ENCODE measurements around the gene LSM10.

Gene LSM10

DNA sequence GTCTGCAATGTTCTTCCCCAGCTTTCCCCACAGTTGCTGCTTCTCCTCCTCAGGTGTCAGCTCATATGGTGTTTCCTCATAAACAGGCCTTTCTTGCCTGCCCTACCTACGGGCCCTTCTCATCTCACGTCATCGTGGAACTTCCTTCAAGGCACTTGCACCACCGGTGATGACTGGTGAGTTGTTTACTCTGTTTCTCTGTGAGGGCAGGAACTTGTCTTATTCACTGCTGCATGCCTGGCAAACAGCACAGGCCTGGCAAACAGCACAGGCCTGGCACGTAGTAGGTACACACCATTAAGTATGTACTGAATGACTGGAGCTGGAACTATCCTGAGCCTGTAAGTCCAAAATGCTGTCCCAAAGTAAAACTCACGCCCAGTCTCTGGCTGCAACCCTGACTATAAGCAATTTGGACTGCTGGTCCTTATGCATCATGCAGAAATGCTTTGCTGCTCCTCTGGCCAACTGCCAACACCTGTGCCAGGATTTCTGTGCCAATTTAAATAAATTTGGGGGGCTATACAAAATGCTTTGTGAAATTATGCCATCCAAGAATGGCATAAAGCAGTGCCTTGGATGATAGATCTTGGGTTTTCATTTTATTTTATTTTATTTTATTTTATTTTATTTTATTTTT, 37.7 kb downstream of the LSM10 start:
- Histone ChIP-seq H3K9me3 (ENCODE audit: control insufficient read depth in 1 of 2, low read length in 2 of 2) (no peaks in the 10 kb centered on the region), H3K27ac (ENCODE audit: low read length) (no peak overlapping the region), H3K4me3 (ENCODE audit: low read depth in 1 of 2, low read length in 2 of 2) (no peak overlapping the region), H3K36me3 (ENCODE audit: control insufficient read depth in 1 of 2, insufficient read depth in 2 of 2, low read length in 2 of 2) (peaks cover 39 to 64% of the 10 kb centered on the region in 2 donors), H3K4me1 (ENCODE audit: control insufficient read depth in 1 of 2, insufficient read depth in 2 of 2, low read length in 2 of 2) (peaks cover 0 to under 1% of the 10 kb centered on the region in 2 donors), H3K27me3 (ENCODE audit: low read depth, low read length) (no peaks in the 10 kb centered on the region)

DNA sequence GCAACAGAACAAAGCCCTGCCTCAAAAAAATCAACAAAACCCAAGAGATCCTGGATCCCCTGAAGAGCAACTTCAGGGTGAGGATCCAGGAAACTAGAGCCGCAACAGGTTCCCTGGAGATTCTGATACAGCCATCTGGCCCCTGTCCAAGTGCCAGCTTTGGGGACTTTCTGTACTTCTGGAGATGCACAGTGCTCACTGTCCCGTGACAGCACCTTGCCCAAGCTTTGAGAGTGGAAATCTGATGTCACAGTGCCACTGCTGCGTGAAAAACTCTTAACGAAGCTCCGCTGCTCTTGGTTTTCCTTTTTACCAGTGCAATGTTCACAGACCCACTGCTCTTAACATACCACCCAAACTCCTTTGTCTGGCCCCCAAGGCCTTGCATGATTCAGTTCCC, 38.3 kb downstream of the LSM10 start:
- peaks cover 46 to 70% of the 10 kb centered on the region in 2 donors for H3K36me3 ChIP-seq (ENCODE audit: control insufficient read depth in 1 of 2, insufficient read depth in 2 of 2, low read length in 2 of 2)
- no peak overlapping the region for H3K4me3 ChIP-seq (ENCODE audit: low read depth in 1 of 2, low read length in 2 of 2)
- no peaks in the 10 kb centered on the region for H3K27me3 ChIP-seq (ENCODE audit: low read depth, low read length)
- H3K9me3 ChIP-seq (ENCODE audit: control insufficient read depth in 1 of 2, low read length in 2 of 2), result no peaks in the 10 kb centered on the region
- no peak overlapping the region for H3K27ac ChIP-seq (ENCODE audit: low read length)
- H3K4me1 ChIP-seq (ENCODE audit: control insufficient read depth in 1 of 2, insufficient read depth in 2 of 2, low read length in 2 of 2), result no peaks in the 10 kb centered on the region

- H3K36me3 ChIP-seq (ENCODE audit: control insufficient read depth in 1 of 2, insufficient read depth in 2 of 2, low read length in 2 of 2), result peaks cover 50 to 78% of the 10 kb centered on the region in 2 donors
- no peak overlapping the region for H3K4me3 ChIP-seq (ENCODE audit: low read depth in 1 of 2, low read length in 2 of 2)
- H3K9me3 ChIP-seq (ENCODE audit: control insufficient read depth in 1 of 2, low read length in 2 of 2), result no peaks in the 10 kb centered on the region
- H3K4me1 ChIP-seq (ENCODE audit: control insufficient read depth in 1 of 2, insufficient read depth in 2 of 2, low read length in 2 of 2), result no peaks in the 10 kb centered on the region
- no peaks in the 10 kb centered on the region for H3K27me3 ChIP-seq (ENCODE audit: low read depth, low read length)
- no peak overlapping the region for H3K27ac ChIP-seq (ENCODE audit: low read length)
Observed at GRCh38 chr1:36358514-36359084, 39.1 kb downstream of the LSM10 start.

- Histone ChIP-seq H3K27ac (ENCODE audit: low read length) (no peak overlapping the region), H3K4me1 (ENCODE audit: control insufficient read depth in 1 of 2, insufficient read depth in 2 of 2, low read length in 2 of 2) (peaks cover 10 to 14% of the 10 kb centered on the region in 2 donors), H3K27me3 (ENCODE audit: low read depth, low read length) (no peaks in the 10 kb centered on the region), H3K9me3 (ENCODE audit: control insufficient read depth in 1 of 2, low read length in 2 of 2) (no peaks in the 10 kb centered on the region), H3K36me3 (ENCODE audit: control insufficient read depth in 1 of 2, insufficient read depth in 2 of 2, low read length in 2 of 2) (peaks cover 49 to 81% of the 10 kb centered on the region in 2 donors), H3K4me3 (ENCODE audit: low read depth in 1 of 2, low read length in 2 of 2) (no peak overlapping the region)
Observed at GRCh38 chr1:36355811-36356210, 41.9 kb downstream of the LSM10 start.

DNA sequence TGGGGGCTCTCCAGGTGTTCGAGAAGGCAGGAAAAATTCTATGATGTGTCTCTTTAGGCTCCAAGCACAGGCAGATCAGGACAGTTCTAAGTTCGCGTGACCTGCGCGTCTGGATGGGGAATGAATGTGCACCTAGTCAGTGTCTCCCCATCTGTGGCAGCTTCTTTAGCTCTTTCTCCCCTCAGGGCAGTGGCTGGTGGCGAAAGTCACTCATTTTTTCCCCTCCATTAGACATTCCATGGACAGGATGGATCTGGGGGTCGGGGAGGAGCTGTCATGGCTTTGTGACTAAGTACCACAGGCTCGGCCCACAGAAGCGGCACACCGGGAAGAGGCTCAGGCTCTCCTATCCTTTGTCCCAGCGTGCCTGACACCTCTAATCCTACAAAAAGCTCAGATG, 43.2 kb downstream of the LSM10 start:
- Histone ChIP-seq H3K36me3 (ENCODE audit: control insufficient read depth in 1 of 2, insufficient read depth in 2 of 2, low read length in 2 of 2) (peaks cover 54 to 85% of the 10 kb centered on the region in 2 donors), H3K4me1 (ENCODE audit: control insufficient read depth in 1 of 2, insufficient read depth in 2 of 2, low read length in 2 of 2) (peaks cover 10 to 25% of the 10 kb centered on the region in 2 donors)

DNA sequence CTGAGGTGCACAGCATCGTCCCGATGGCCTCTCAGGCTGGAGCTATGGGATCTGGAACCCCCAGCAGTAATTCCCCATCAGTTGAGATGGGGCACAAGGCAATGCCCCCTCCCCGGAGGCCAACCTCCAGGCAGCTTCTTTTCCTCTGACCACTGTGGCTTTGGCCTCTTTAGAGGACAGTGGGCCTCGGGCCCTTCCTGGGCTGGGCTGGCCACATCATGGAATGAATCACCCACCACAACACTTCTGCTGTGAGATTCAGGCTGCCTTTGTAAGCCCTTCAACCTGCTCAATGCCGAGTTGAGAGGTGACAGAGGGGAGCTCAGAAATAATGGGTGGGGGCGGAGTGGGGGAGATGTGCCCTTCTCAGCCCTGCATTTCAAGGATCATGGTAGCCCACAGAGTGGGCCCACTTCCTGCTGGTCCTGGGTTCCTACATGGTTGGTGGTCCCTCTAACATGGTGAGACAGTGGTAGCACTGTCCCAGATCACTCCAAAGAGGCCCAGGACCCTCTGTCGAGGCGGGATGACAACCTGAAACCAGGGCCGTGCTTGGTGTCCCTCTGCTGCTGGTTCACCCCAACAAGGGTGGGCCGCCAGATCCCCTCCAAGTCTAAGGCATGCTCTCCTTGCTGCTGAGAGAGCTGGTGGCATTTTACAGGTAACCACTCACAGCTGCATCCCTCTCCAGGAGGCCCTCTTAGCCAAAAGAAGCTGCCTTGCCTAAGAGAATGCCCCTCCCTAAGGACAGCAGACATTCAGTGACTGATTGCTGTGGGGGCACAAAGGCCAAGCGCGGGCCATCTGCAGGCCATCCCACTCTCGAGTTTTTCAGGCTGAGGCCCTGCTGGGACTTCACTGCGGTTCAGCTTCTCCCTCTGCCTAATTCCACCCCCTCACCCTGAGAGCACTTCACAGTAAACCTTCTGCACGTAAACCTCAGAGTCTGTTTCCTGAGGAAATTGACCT, 44.5 kb downstream of the LSM10 start:
- Histone ChIP-seq H3K27ac (ENCODE audit: low read length) (no peak overlapping the region), H3K9me3 (ENCODE audit: control insufficient read depth in 1 of 2, low read length in 2 of 2) (no peaks in the 10 kb centered on the region), H3K4me1 (ENCODE audit: control insufficient read depth in 1 of 2, insufficient read depth in 2 of 2, low read length in 2 of 2) (peaks cover 10 to 25% of the 10 kb centered on the region in 2 donors), H3K36me3 (ENCODE audit: control insufficient read depth in 1 of 2, insufficient read depth in 2 of 2, low read length in 2 of 2) (peaks cover 54 to 85% of the 10 kb centered on the region in 2 donors), H3K4me3 (ENCODE audit: low read depth in 1 of 2, low read length in 2 of 2) (no peak overlapping the region), H3K27me3 (ENCODE audit: low read depth, low read length) (no peaks in the 10 kb centered on the region)

More for the DNA sequence above, 43.2 kb downstream of the LSM10 start:
- Histone ChIP-seq H3K4me3 (ENCODE audit: low read depth in 1 of 2, low read length in 2 of 2) (no peak overlapping the region), H3K9me3 (ENCODE audit: control insufficient read depth in 1 of 2, low read length in 2 of 2) (no peaks in the 10 kb centered on the region), H3K27ac (ENCODE audit: low read length) (no peak overlapping the region), H3K27me3 (ENCODE audit: low read depth, low read length) (no peaks in the 10 kb centered on the region)

DNA sequence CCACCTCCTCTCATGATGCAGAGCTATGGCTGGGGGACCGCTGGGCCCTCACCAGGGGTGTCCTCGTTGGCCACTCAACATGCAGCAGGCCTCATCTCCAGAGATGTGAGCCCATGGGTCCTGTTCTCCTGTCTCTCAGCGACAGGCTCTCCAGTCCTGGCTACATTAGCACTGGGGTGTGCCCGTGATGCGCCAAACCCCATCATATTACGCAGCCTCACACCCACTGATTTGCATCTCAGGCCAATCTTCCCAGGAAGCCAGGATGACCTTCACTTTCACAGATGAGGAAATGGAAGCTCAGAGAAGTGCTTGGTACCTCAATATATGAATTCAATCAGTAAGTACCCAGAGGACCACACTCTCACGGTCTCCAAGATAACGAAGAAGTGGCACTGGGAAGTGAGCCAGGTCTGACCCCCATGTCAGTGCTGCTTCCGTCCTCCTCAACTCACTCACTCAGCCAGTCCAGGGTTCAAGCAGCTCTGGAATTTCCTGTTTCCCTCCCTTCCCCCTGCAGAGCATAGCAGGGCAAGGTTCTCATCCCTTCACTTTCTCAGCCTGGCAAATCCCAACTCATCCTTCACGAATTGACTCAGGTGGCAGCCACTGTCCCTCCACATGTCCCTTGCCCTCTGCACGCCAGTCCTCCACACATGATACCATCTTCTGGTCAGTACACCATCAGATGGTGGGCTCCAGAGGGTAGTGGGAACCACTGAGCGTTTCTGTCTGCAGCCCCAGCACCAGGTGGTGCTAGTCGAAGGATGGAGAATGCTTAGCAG, 45.4 kb downstream of the LSM10 start:
- Histone ChIP-seq H3K27me3 (ENCODE audit: low read depth, low read length) (no peaks in the 10 kb centered on the region), H3K36me3 (ENCODE audit: control insufficient read depth in 1 of 2, insufficient read depth in 2 of 2, low read length in 2 of 2) (peaks cover 53 to 80% of the 10 kb centered on the region in 2 donors), H3K4me3 (ENCODE audit: low read depth in 1 of 2, low read length in 2 of 2) (no peak overlapping the region)

DNA sequence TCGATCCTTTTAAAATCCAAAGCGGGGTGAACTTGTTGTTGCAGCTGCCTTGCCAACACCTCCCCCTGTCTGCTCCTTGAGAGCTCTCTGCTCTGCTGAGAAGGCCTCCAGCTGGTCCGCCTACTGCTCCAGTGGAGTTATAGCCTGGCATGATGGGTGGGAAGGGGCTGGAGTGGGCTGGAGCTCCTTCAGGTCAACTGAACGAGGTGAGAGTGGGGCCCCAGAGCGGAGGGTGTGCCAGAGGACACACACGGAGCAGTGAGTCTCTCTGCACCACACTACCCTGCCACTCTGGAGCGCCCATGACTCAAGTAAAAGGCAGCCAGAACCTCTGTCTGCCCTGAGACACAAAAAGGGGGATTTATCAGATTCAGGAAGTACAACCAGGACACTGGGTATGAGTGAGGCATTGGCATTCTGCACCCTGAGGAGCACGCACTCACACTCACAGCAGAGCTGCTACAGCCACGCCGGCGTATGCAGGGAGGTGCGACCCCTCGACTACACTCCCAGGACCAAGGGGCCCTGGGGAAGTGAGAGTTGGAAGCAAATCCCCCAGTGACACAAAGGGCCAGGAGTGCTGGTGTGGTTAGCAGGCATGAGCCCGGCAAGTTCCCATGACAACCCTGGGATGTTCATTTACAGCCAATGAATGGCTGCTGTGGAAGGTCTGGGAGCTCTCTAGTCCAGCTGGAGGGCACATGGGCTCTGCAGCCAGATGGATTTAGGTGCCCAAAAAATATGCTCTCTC, 46.3 kb downstream of the LSM10 start:
- Histone ChIP-seq H3K4me3 (ENCODE audit: low read depth in 1 of 2, low read length in 2 of 2) (no peak overlapping the region), H3K36me3 (ENCODE audit: control insufficient read depth in 1 of 2, insufficient read depth in 2 of 2, low read length in 2 of 2) (peaks cover 55 to 82% of the 10 kb centered on the region in 2 donors), H3K27ac (ENCODE audit: low read length) (no peak overlapping the region), H3K27me3 (ENCODE audit: low read depth, low read length) (no peaks in the 10 kb centered on the region), H3K4me1 (ENCODE audit: control insufficient read depth in 1 of 2, insufficient read depth in 2 of 2, low read length in 2 of 2) (peaks cover 10 to 25% of the 10 kb centered on the region in 2 donors), H3K9me3 (ENCODE audit: control insufficient read depth in 1 of 2, low read length in 2 of 2) (no peaks in the 10 kb centered on the region)

More for the DNA sequence above, 45.4 kb downstream of the LSM10 start:
- Histone ChIP-seq H3K9me3 (ENCODE audit: control insufficient read depth in 1 of 2, low read length in 2 of 2) (no peaks in the 10 kb centered on the region), H3K27ac (ENCODE audit: low read length) (no peak overlapping the region), H3K4me1 (ENCODE audit: control insufficient read depth in 1 of 2, insufficient read depth in 2 of 2, low read length in 2 of 2) (peaks cover 10 to 25% of the 10 kb centered on the region in 2 donors)

DNA sequence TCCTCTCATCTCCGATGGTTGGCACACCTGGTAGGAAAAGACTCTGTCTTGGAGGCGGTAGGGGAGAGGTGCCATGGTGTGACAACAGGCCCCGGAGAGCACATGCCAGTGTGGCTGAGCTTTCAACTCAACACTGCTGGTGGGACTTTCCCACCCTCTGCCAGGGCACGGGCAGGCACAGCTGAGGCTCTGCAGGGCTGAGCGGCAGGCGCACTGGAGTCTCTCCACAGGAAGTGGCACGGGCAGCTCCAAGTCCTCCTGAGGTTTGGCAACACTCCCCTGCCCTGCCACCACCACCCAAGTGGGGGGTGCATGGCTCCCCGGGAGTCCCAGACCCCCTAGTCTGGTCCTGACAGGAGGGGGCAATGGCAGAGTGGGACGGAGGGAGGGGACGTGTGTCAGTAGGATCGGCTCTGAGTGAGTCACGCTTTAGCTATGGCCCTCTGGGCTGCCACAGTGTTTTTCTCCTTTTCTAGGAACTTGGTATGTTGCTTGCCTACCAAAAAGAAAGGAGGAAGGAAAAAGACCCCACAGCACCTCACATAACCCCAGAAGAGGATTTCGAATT, 47.0 kb downstream of the LSM10 start:
- Histone ChIP-seq H3K36me3 (ENCODE audit: control insufficient read depth in 1 of 2, insufficient read depth in 2 of 2, low read length in 2 of 2) (peaks cover 58 to 82% of the 10 kb centered on the region in 2 donors), H3K27me3 (ENCODE audit: low read depth, low read length) (no peaks in the 10 kb centered on the region), H3K4me3 (ENCODE audit: low read depth in 1 of 2, low read length in 2 of 2) (no peak overlapping the region), H3K9me3 (ENCODE audit: control insufficient read depth in 1 of 2, low read length in 2 of 2) (no peaks in the 10 kb centered on the region), H3K27ac (ENCODE audit: low read length) (no peak overlapping the region), H3K4me1 (ENCODE audit: control insufficient read depth in 1 of 2, insufficient read depth in 2 of 2, low read length in 2 of 2) (peaks cover 10 to 25% of the 10 kb centered on the region in 2 donors)

DNA sequence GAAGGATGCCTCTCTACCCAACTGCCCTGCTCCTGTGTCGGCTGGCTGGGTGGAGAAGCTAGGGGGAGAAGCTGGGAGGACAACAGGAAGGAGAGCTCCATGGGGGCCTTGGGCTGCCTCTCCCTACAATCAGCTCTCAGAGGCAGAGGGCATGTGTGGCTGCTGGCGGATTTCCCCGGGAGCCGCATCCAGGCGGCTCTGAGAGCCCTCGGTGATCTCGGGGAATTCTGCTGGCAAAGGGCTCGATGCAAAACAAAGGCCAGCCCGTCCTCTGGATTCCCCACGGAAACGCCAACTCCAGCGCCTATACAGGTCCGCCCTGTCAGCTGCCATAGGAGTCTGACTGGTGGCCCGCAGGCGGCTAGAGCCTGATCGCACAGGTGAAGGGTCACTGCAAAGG, 47.9 kb downstream of the LSM10 start:
- H3K9me3 ChIP-seq (ENCODE audit: control insufficient read depth in 1 of 2, low read length in 2 of 2), result no peaks in the 10 kb centered on the region
- no peak overlapping the region for H3K27ac ChIP-seq (ENCODE audit: low read length)
- H3K36me3 ChIP-seq (ENCODE audit: control insufficient read depth in 1 of 2, insufficient read depth in 2 of 2, low read length in 2 of 2), result peaks cover 57 to 82% of the 10 kb centered on the region in 2 donors
- no peak overlapping the region for H3K4me3 ChIP-seq (ENCODE audit: low read depth in 1 of 2, low read length in 2 of 2)
- no peaks in the 10 kb centered on the region for H3K27me3 ChIP-seq (ENCODE audit: low read depth, low read length)
- peaks cover 10 to 25% of the 10 kb centered on the region in 2 donors for H3K4me1 ChIP-seq (ENCODE audit: control insufficient read depth in 1 of 2, insufficient read depth in 2 of 2, low read length in 2 of 2)

Measured in muscle layer of duodenum (tissue), 2 donors.